ENCODE measurements around the gene HLA-DQB1.

DNA sequence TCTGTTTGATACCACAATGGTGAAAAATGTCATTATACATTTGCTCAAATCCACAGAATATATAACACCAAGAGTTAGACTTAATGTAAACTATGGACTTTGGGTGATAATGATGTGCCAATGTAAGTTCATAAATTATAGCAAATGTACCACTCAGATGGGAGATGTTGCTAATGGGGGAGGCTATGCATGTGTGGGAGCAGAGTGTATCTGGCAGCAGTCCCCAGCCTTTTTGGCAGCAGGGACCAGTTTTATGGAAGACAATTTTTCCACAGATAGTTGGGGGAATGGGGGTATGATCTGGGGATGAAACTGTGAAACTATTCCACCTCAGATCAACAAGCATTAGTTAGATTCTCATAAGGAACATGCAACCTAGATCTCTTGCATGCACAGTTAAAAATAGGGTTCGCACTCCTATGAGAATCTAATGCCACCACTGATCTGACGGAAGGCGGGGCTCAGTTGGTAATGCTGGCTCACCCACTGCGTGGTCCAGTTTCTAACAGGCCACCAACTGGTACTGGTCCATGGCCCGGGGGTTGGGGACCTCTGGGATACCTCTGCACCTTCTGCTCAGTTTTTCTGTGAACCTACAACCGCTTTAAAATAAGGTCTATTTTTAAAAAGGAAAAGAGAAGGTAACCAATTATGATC lies 21.3 kb downstream of the HLA-DQB1 start:
- TF ChIP-seq POLR2AphosphoS5 (IDR thresholded peaks at IDR 0.05; ENCODE audit: insufficient read depth, low read depth, low read length): no peak
- TF ChIP-seq, protein P1, sequence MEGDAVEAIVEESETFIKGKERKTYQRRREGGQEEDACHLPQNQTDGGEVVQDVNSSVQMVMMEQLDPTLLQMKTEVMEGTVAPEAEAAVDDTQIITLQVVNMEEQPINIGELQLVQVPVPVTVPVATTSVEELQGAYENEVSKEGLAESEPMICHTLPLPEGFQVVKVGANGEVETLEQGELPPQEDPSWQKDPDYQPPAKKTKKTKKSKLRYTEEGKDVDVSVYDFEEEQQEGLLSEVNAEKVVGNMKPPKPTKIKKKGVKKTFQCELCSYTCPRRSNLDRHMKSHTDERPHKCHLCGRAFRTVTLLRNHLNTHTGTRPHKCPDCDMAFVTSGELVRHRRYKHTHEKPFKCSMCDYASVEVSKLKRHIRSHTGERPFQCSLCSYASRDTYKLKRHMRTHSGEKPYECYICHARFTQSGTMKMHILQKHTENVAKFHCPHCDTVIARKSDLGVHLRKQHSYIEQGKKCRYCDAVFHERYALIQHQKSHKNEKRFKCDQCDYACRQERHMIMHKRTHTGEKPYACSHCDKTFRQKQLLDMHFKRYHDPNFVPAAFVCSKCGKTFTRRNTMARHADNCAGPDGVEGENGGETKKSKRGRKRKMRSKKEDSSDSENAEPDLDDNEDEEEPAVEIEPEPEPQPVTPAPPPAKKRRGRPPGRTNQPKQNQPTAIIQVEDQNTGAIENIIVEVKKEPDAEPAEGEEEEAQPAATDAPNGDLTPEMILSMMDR (IDR thresholded peaks at IDR 0.05; ENCODE audit: extremely low read depth in 1 of 2, insufficient read depth in 1 of 2, low read depth in 1 of 2, low read length in 2 of 2): no peak
